Measurements from ENCODE around the gene DCP2. TPM values are rescaled to one million over a fixed set of nuclear protein-coding genes. Genes with fewer than 3 reads are reported as not detected.
A peak's percentile ranks its signal among the peaks of the same experiment; 100 is the strongest.
"Not testable (repeated sequence)": the region's sequence is repeated elsewhere in the genome, so short reads cannot be mapped to it uniquely, and the experiment has no call there.

Gene DCP2
- total RNA-seq, 3 donors from 2014 or later: 26.2 to 67.0 (median 43.9) TPM

DNA sequence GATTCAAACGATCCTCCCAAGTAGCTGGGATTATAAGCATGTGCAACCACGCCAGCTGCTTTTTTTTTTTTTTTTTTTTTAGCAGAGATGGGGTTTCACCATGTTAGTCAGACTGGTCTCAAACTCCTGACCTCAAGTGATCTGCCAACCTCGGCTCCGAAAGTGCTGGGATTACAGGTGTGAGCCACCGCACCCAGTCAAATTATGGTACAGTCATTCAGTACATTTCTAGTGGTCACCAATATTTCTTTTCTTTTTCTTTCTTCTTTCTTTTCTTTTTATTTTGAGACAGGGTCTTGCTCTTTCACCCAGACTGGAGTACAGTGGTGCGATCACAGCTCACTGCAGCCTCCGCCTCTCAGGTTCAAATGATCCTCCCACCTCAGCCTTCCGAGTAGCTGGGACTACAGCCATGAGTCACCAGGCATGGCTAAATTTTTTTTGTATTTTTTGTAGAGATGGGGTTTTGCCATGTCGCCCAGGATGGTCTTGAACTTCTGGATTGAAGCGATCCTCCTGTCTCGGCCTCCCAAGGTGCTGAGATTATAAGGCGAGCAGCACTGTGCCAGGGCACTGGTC, 25.4 kb upstream of the DCP2 start:
- no peaks in the 10 kb centered on the region for H3K27me3 ChIP-seq
- H3K27ac ChIP-seq: no peak overlapping the region
- no peaks in the 10 kb centered on the region for H3K36me3 ChIP-seq
- intact Hi-C loops (cut with DNase I; ENCODE audit: low total_unique reads): no loop called here
- no peaks in the 10 kb centered on the region for H3K4me1 ChIP-seq
- H3K4me3 ChIP-seq: no peak overlapping the region
- TF ChIP-seq, protein P1, sequence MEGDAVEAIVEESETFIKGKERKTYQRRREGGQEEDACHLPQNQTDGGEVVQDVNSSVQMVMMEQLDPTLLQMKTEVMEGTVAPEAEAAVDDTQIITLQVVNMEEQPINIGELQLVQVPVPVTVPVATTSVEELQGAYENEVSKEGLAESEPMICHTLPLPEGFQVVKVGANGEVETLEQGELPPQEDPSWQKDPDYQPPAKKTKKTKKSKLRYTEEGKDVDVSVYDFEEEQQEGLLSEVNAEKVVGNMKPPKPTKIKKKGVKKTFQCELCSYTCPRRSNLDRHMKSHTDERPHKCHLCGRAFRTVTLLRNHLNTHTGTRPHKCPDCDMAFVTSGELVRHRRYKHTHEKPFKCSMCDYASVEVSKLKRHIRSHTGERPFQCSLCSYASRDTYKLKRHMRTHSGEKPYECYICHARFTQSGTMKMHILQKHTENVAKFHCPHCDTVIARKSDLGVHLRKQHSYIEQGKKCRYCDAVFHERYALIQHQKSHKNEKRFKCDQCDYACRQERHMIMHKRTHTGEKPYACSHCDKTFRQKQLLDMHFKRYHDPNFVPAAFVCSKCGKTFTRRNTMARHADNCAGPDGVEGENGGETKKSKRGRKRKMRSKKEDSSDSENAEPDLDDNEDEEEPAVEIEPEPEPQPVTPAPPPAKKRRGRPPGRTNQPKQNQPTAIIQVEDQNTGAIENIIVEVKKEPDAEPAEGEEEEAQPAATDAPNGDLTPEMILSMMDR (IDR thresholded peaks at IDR 0.05): no peak
- TF ChIP-seq POLR2A (IDR thresholded peaks at IDR 0.05): no peak
- no peak for TF ChIP-seq POLR2AphosphoS5 (IDR thresholded peaks at IDR 0.05)
- H3K9me3 ChIP-seq: no peaks in the 10 kb centered on the region
- no peak for DNase-seq (ENCODE audit: low spot score in 2 of 2)

DNA sequence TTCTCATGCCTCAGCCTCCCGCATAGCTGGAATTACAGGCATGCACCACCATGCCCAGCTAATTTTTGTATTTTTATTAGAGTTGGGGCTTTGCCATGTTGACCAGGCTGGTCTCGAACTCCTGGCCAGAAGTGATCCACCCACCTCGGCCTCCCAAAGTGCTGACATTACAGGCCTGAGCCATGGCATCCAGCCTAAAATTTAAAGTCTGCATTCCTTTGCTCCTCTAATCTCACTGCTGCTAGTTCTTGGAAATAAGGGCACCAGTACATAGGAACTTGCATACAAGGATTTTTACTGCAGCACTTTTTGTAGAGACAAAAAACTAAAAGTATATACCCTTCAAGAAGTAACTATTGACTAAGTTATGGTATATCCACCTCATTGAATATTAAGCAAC, 20.0 kb upstream of the DCP2 start:
- no peak overlapping the region for H3K27ac ChIP-seq
- H3K27me3 ChIP-seq: no peaks in the 10 kb centered on the region
- TF ChIP-seq POLR2AphosphoS5 (IDR thresholded peaks at IDR 0.05) (no peak), POLR2A (IDR thresholded peaks at IDR 0.05) (no peak)
- TF ChIP-seq, protein P1 (IDR thresholded peaks at IDR 0.05): no peak
- no peak overlapping the region for H3K4me3 ChIP-seq
- DNase-seq (ENCODE audit: low spot score in 2 of 2): no peak
- no peaks in the 10 kb centered on the region for H3K4me1 ChIP-seq
- H3K36me3 ChIP-seq: no peaks in the 10 kb centered on the region
- no peaks in the 10 kb centered on the region for H3K9me3 ChIP-seq
- intact Hi-C loops (cut with DNase I; ENCODE audit: low total_unique reads): no loop called here

- TF ChIP-seq POLR2A (IDR thresholded peaks at IDR 0.05): no peak
- TF ChIP-seq, protein P1 (IDR thresholded peaks at IDR 0.05): no peak
- TF ChIP-seq POLR2AphosphoS5 (IDR thresholded peaks at IDR 0.05): no peak
- no peaks in the 10 kb centered on the region for H3K36me3 ChIP-seq
- no peaks in the 10 kb centered on the region for H3K27me3 ChIP-seq
- H3K9me3 ChIP-seq: no peaks in the 10 kb centered on the region
- no peak for DNase-seq (ENCODE audit: low spot score in 2 of 2)
- no peak overlapping the region for H3K27ac ChIP-seq
- H3K4me3 ChIP-seq: no peak overlapping the region
- no peaks in the 10 kb centered on the region for H3K4me1 ChIP-seq
- intact Hi-C loops (cut with DNase I; ENCODE audit: low total_unique reads): no loop called here
Measured at GRCh38 chr5:112957036-112957808, 19.4 kb upstream of the DCP2 start.

DNA sequence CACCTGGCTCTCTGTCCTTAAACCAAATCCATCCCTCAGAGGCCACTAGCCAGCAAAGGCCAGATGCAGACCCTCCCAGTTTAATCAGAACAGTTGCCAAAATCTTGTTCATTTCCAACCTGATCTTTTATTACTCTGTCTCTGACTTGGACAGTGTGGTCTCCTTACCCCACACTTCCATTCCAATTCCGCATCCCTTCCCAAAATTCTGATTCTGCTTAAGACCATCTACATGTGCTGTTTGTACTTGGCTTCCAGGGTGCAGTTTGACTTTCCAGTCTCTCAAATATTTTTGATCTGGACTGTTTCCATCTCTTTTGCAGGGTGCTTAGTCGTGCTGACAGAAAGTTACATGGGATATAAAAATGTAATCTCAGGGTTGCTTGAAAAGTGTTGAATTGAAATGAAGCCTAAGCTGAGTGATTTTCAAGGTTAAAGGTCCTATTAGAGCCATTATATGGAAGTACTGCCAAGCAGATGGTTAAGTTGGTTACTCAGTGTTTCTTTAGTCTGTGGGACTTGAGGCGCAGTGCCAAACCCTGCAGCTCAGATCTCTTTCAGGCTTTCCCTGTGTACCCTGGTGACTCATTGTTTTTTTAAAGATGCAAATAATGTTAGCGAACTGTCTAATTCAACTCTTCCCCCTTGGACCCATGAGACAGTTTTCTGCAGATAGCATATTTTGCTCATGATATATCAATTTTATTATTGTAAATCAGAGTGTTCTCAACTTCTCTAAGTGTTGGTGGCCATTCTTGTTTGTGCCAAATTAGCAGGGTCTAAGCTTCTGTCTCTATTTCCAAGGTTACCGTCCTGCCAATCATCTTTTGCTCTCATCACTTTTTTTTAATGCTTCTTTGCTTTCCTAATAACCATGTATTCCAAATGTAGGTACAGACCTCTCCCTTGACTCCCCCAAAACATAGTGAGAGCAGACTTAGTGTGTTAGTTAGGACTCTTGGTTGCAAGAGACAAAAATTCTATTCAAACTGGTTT, 18.2 kb upstream of the DCP2 start:
- no peaks in the 10 kb centered on the region for H3K36me3 ChIP-seq
- DNase-seq (ENCODE audit: low spot score in 2 of 2): peak; percentile 71 to 84
- H3K9me3 ChIP-seq: no peaks in the 10 kb centered on the region
- H3K4me1 ChIP-seq: peaks cover 0 to 3% of the 10 kb centered on the region in 2 donors
- intact Hi-C loops (cut with DNase I; ENCODE audit: low total_unique reads): no loop called here
- H3K4me3 ChIP-seq: no peak overlapping the region
- no peaks in the 10 kb centered on the region for H3K27me3 ChIP-seq
- H3K27ac ChIP-seq: peak overlapping the region; percentile 31 to 45
- TF ChIP-seq POLR2A (IDR thresholded peaks at IDR 0.05): no peak
- TF ChIP-seq POLR2AphosphoS5 (IDR thresholded peaks at IDR 0.05): peak in 1 of 3 donors; percentile 31

DNA sequence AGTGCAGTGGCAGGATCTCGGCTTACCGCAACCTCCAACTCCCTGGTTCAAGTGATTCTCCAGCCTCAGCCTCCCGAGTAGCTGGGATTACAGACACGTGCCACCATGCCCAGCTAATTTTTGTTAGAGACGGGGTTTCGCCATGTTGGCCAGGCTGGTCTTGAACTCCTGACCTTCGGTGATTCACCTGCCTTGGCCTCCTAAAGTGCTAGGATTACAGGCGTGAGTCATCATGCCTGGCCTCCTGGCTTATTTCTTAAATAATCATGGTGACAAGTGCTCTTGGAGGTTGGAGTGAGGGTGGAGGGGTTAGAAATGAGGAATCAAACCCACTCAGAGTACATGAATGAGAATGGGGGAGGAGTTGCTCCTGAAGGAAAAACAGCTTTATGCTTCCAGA, 16.7 kb upstream of the DCP2 start:
- DNase-seq (ENCODE audit: low spot score in 2 of 2); H3K4me3 ChIP-seq; intact Hi-C loops (cut with DNase I; ENCODE audit: low total_unique reads); H3K4me1 ChIP-seq; H3K9me3 ChIP-seq; H3K27me3 ChIP-seq; H3K36me3 ChIP-seq: not testable (repeated sequence)
- peak overlapping the region; percentile 31 to 68 for H3K27ac ChIP-seq

Data from breast epithelium (tissue), 4 donors.